GM12875 (cell line): ENCODE results near the gene KIF12.

Experiments used
- H3K4me3 ChIP-seq: one replicate; pipeline ENCODE4 v1.5.1; 2011; ENCODE audit warnings: low read depth, low read length, control low read depth
- TF ChIP-seq, protein P1 (sequence below): IDR thresholded peaks from 2 replicates; pipeline ENCODE4 v1.5.1; 2011; ENCODE audit warnings: low read depth, mild to moderate bottlenecking, control low read depth, inconsistent platforms, low read length, moderate library complexity, borderline replicate concordance; ENCODE audit not compliant: insufficient read depth

Gene KIF12

GRCh38 chr9:114070188-114071103 is 28.6 kb downstream of the KIF12 start:
- TF ChIP-seq, protein P1, sequence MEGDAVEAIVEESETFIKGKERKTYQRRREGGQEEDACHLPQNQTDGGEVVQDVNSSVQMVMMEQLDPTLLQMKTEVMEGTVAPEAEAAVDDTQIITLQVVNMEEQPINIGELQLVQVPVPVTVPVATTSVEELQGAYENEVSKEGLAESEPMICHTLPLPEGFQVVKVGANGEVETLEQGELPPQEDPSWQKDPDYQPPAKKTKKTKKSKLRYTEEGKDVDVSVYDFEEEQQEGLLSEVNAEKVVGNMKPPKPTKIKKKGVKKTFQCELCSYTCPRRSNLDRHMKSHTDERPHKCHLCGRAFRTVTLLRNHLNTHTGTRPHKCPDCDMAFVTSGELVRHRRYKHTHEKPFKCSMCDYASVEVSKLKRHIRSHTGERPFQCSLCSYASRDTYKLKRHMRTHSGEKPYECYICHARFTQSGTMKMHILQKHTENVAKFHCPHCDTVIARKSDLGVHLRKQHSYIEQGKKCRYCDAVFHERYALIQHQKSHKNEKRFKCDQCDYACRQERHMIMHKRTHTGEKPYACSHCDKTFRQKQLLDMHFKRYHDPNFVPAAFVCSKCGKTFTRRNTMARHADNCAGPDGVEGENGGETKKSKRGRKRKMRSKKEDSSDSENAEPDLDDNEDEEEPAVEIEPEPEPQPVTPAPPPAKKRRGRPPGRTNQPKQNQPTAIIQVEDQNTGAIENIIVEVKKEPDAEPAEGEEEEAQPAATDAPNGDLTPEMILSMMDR = no peak
- no peak overlapping the region for H3K4me3 ChIP-seq

DNA sequence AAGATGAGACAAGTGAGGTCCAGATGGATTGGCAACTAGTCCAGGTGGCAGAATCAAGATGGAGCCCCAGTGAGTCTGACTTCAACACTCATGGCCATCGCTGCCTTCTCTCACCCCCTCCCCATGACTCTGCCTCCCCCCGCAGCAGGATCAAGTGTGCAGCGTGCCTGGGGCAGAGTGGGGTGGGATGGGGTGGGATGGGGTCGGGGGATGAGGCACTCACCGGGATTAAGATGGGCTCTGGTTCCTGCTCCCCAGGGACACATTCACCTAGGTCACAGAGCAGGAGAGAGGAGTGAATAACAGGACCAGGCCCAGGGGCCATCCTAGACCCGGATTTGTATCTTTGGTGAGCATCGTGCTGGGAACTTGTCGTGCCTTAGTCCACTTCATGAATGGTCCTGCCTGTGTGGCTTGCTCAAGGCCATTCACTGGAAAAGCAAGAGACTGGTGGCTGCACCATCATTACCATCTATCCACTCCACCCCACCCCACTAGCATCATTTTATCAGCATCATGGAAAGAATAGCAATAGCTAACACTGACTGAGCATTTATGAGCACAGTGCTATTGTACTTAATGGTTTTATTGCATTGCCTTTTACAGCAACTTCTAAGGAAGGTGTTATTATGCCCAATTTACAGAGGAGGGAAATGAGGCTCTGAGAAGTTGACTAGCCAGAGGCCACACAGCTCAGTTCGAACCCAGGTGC is 29.5 kb downstream of the KIF12 start:
- H3K4me3 ChIP-seq = no peak overlapping the region
- TF ChIP-seq, protein P1 = no peak

DNA sequence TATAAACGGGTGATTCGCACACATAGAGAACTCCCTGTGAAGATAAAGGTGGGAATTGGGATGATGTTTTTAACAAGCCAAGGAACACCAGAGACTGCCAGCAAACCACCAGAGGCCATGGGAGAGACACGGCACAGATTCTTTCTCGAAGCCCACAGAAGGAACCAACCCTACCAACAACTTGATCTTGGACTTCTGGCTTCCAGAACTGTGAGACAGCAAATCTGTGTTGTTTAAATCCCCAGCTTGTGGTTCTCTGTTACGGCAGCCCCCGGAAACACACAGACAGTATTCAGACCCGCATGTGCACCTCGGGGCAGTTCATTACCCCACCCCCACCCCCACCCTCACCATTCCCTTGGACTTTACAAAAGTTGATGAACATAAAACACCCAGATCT is 33.8 kb downstream of the KIF12 start:
- TF ChIP-seq, protein P1 = no peak
- no peak overlapping the region for H3K4me3 ChIP-seq

GRCh38 chr9:114061830-114062474 is 37.1 kb downstream of the KIF12 start:
- no peak overlapping the region for H3K4me3 ChIP-seq
- TF ChIP-seq, protein P1 = no peak

GRCh38 chr9:114061292-114061691 is 37.8 kb downstream of the KIF12 start:
- no peak overlapping the region for H3K4me3 ChIP-seq
- TF ChIP-seq, protein P1 = no peak

DNA sequence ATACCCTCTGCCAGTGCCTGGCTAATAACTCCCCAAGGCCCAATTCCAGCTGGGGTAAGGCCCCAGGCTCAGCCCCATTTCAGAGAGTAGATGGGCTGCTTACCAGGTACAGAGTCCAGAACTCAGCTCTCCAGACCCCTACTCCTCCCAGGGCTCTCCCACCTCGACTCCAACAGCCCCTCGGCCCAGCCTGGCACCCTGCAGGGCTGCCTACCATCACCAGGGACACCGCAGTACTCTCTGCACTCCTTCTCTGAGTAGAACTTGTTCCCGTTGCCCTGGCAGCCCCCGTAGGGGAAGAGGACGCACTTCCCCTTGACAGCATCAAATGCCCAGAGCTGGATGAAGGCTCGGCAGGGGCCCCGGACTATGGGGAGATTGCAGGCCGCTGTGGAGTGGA is 38.4 kb downstream of the KIF12 start:
- TF ChIP-seq, protein P1 = no peak
- no peak overlapping the region for H3K4me3 ChIP-seq

GRCh38 chr9:114060070-114060469 is 39.0 kb downstream of the KIF12 start:
- no peak overlapping the region for H3K4me3 ChIP-seq
- TF ChIP-seq, protein P1 = no peak
